GM19455 (cell line): Measurements from ENCODE around the gene NOS3.

Source experiments
- ATAC-seq: cut with Tn5 transposase; IDR thresholded peaks from one replicate; pipeline ENCODE4 v1.9.1; 2021; ENCODE audit not compliant: unreplicated experiment

The NOS3 gene

DNA sequence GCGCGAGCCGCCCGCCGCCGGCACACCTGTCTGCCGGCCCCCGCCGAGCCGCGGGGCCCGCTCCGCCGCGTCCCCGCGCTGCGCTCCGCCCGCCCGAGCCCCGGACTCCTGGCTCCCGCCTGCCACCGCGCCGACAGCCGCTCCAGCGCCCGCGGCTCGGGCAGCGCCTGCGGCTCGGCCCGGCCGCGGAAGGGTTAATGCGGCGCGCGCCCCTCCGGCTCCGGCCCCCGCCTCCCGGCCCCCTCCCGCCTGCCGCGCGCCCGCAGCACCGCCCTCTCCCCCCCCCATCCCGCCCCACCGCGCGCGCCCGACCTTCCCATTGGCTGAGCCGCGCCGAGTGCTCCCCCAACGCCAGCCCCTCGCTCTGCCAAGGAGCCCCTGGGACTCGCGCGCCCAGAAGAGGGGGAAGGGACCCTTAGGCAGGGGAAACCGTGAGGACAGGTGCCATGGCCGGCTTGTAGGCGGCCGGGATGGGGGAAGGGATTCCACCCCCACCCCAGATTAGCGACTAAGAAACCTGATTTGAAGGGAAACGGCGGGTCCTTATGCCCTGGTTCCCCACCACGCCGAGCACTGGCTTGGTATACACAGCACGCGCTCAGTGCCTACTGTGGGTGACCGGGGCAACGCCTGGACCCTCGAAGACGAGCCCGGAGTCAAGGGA lies 12.6 kb upstream of the NOS3 start, which contains the start of gene KCNH2:
Gene KCNH2 (minus strand): TSS at position 196 of the 664 bp plus-strand sequence. CDS start 408 bp downstream, outside the sequence.
- ATAC-seq = no peak

DNA sequence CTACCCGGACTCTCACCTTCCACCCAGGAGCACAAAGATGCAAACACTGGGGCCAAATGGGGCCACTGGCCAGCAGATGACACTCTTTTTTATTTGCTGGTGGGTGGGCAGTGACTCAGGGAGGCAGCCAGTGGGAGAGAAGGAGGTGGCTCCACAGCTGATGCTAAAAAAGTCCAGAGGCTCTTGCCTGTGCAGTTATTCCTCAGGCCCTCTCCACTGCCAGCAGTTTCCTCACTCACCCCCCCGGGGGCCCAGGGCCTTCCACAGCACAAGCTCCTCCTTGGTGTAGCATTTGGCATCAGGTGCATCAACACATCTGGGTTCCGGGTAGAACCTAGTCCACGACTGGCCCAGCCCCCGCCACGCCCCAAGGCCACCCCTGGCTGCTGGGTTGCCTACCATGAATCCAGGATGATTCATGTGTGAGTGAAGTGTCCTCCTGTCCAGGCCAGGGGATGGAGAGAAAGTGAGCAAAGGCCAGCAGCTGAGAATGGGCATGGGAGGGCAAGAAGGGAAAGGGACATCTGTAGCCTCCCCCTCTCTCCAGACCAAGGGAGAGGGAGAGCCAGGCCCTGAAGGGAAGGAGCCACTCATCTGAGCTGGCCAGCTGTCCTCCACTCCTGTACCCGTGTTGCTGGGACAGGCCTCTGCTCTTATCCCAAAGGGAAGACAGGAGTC lies 11.0 kb upstream of the NOS3 start:
- no peak for ATAC-seq

DNA sequence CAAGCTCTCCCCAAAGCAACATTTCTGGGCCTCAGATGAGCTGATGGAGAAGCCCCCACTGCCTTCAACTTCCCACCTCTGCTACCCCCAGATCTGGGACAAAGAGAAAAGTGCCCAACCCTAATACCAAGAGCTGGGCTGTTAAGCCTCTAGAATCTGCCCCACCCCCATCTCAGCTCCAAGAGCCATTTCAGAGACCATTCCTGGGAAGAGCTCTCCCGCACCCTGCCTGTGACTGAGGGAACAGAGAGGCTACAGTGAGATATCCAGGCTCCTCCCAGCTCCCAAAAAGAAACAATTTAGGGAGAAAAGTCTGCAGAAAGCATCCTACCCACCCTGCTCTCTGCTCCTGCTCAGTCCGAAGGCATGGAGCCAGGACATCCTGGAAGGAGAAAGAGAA lies 10.2 kb upstream of the NOS3 start:
- no peak for ATAC-seq

DNA sequence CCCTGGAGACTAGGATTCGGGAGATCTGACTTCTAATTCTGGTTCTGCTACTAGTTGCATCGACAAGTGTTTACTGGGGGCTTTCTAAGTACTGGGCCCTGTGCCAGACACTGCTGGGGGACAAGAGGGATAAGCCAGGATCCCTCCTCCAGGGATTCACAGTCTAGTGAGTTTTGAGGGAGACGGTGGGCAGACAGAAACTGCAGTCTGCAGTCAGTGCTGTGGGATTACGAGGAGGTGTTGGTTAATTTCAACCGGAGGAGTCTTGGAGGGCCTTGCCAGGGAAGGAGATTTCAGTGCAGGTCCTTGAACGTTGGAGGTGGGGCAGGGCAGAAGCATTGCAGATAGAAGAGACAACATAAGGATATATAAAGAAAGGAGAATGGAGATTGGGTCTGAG lies 9.2 kb upstream of the NOS3 start:
- ATAC-seq = no peak

DNA sequence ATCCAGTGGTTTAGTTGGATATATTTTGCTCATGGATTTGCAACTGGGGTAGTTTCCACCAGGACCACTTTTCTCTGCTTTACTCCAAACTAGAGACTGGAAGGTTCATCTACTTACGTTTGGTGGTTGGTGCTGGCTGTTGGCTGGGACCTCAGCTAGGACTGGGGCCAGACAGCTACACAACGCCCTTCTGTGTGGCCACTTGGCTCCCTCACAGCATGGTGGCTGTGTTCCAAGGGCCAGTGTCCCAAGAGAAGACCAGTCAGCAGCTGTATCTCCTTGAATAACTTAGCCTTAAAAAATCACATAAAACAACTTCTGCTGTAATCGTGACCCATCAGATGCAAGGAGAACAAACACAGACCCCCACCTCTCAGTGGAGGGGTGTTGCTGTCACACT lies 8.5 kb upstream of the NOS3 start:
- no peak for ATAC-seq

DNA sequence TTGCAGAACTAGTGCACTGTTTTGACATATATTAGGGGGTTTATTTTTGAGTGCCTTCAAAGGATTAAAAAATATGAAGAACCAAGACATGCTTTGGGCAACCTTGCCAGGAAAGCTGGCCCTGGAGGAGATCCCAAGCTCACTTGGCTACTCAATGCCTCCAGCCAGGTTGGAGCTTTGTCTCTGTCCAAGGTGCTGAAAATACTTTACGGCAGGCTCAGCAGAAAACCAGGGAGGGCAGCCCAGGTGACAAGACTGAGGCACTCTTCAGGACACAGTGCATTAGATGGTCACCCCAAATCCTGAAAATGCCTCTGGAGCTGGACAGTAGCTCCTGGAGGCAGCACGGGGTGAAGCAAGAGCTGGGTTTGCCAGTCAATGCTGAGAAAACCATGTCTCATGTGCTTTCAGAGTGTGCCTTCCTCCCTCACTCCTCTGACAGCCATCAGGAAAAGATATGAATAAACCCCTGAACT lies 6.9 kb upstream of the NOS3 start:
- no peak for ATAC-seq

DNA sequence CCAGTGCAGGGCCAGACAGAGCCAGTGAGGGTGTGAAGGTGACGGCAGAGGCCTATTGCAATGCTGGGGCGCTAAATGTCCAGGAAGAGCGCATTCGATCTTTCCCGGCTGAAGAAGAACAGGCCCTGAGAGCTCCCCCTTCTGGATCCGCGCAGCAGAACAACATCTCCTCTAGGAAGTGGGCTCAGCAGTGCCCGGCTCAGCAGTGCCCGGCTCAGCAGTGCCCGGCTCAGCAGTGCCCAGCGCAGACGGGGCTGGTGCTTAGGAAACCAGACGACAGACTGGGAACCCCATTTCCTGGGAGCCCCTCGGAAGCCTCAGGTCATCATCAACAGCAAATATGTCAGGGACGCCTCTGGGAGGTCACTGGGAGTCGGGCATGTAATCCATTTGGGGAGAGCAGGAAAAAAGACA lies 4.7 kb upstream of the NOS3 start:
- no peak for ATAC-seq

DNA sequence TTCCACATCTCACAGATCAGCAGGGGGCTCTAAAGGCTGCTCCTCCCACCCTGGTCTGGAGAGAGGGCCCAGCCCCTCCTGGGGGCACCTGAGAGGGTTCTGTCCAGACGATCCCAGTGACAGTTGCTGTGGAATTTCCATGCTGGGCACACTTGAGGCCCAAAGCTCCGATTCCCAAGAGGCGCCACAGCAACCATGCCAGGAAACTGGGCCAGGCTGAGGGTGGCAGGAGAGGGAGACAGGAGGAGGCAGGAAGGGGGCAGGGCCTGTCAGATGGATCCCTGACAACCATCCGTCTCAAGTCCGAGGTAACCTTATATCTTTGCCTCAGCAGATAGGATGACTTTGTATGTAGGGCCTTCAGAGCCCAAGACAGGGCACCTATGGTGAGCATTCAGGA lies 4.3 kb upstream of the NOS3 start:
- ATAC-seq = no peak

DNA sequence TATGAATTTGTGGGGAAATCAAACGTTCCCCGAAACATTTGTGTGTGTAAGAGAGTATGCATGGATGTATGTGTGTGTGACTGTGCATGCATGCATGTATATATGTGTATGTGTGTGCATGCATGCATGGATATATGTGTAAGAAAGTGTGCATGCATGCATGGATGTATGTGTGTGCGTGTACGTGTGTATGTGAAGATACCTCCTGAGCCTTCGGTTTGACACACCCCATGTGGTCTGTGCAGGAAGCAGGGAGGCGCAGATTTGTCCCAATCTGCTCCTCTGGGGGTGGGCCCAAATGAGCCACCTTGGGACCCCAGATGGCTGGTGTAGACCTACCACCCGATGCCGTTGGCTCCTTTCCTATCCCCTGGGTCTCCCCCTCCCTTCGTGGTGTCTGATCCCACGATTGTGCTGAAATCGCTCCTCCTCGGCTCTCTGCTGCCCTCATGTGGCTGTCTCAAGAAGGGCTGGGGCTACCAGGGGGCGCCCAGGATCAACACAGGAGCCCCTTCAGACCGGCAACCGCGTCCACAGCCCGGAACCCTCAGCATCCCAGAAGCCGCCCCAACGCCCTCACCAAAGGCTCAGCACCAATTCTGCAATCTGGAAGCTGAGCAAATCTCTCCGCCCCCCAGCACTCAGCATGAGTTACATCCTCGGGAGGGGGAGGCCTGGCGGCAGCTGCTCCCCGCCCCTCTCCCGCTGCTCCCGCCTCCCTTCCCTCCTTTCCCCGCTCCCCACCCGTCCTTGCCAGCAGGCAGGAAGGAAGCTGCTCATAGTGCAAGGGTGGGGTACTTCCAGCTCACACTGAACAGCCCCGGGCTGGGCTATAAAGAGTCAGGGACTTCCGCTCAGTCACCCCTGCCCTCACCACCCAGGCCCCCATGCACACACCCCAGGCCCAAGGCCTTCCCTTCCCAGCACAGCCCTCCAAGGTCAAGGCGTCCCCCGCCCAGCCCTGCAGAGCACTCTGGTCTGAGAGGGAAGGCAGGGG lies 2.3 kb upstream of the NOS3 start:
- no peak for ATAC-seq

DNA sequence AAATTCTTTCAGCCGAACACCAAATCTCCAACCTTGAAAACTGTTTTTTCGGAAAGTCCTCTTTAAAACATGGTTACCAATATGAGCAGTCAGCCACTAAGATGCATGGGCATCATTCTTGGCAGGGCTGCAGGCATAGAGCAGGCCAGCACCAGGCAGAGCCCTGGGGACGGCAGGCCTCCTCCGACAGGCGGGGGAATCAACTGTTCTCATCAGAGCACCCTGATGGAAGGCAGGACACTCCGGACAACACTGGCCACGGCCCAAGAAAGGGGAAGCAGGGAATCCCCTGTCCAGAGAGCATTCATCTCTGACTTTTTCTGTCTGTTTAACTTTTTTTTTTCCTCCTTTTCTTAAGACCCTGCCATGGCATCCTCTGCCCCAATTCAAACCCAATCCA lies 1.4 kb upstream of the NOS3 start:
- no peak for ATAC-seq

DNA sequence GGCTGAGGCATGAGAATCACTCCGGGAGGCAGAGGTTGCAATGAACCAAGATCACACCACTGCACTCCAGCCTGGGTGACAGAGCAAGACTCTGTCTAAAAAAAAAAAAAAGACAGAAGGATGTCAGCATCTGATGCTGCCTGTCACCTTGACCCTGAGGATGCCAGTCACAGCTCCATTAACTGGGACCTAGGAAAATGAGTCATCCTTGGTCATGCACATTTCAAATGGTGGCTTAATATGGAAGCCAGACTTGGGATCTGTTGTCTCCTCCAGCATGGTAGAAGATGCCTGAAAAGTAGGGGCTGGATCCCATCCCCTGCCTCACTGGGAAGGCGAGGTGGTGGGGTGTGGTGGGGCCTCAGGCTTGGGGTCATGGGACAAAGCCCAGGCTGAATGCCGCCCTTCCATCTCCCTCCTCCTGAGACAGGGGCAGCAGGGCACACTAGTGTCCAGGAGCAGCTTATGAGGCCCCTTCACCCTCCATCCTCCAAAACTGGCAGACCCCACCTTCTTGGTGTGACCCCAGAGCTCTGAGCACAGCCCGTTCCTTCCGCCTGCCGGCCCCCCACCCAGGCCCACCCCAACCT lies 1.3 kb downstream of the NOS3 start:
- no peak for ATAC-seq

DNA sequence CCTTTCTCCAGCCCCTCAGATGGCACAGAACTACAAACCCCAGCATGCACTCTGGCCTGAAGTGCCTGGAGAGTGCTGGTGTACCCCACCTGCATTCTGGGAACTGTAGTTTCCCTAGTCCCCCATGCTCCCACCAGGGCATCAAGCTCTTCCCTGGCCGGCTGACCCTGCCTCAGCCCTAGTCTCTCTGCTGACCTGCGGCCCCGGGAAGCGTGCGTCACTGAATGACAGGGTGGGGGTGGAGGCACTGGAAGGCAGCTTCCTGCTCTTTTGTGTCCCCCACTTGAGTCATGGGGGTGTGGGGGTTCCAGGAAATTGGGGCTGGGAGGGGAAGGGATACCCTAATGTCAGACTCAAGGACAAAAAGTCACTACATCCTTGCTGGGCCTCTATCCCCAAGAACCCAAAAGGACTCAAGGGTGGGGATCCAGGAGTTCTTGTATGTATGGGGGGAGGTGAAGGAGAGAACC lies 2.1 kb downstream of the NOS3 start:
- peak; percentile 67 for ATAC-seq

DNA sequence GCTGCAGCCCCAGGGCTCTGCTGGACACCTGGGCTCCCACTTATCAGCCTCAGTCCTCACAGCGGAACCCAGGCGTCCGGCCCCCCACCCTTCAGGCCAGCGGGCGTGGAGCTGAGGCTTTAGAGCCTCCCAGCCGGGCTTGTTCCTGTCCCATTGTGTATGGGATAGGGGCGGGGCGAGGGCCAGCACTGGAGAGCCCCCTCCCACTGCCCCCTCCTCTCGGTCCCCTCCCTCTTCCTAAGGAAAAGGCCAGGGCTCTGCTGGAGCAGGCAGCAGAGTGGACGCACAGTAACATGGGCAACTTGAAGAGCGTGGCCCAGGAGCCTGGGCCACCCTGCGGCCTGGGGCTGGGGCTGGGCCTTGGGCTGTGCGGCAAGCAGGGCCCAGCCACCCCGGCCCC lies 2.7 kb downstream of the NOS3 start:
- no peak for ATAC-seq

DNA sequence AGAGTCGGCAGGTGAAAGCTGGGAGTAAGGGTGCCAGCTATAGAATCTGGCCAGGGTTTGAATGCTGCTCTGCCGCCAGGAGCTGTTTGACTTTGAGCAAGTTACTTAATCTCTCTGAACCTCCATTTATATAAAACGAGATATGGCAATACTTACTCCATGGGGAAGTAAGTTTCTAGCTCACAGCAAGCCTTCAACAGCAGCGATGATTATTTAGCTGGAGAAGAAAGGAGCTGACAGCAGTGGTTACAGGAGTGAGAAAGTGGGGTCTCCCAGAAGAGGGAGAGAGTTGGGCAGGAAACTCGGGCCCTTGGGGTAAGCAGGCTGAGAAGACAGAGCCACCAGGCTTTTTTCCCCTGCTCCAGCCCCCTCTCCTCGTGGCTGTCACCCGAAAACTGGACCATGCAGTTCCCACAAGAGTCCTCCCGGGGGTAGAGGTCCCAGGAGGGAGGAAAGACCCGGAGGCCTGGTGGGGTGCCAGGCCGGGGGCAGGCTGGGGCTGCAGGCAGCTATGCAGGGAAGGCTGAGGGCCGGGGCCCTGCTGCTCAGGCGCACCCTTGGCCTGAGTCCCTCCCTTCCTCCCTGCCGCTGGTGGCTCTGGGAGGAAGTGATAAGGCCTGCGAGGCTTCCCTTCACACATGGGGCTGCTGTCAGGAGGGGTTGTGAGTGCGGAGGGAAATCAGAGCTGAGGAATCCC lies 3.5 kb downstream of the NOS3 start:
- ATAC-seq = no peak

DNA sequence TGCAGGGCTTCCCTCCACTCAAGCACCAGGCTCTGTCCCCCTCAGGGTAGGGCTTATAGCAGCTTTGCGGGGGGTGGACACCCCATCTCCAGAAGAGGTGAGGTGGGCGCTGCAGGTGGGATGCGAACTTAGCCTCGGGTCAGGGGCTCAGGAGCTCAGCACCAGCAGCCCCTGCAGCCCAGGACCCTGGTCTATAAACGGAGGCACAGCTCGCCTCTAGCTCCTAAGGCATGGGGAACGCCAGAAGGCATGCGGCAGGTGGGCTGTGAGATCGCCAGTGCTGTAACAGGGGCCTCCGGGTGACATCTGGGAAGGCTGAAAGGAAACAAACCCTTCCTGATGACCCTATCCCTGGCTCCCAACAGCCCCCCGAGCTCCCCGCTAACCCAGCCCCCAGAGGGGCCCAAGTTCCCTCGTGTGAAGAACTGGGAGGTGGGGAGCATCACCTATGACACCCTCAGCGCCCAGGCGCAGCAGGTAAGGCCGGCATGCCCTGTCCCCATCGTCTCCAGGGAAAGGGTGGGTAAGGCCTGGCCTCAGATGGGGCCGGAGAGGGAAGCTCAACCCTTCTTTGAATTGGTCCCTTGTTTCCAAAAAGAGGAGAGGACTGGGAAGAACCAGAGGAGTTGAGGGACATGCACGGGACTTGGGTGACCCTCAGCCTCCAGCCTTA lies 4.2 kb downstream of the NOS3 start:
- no peak for ATAC-seq

DNA sequence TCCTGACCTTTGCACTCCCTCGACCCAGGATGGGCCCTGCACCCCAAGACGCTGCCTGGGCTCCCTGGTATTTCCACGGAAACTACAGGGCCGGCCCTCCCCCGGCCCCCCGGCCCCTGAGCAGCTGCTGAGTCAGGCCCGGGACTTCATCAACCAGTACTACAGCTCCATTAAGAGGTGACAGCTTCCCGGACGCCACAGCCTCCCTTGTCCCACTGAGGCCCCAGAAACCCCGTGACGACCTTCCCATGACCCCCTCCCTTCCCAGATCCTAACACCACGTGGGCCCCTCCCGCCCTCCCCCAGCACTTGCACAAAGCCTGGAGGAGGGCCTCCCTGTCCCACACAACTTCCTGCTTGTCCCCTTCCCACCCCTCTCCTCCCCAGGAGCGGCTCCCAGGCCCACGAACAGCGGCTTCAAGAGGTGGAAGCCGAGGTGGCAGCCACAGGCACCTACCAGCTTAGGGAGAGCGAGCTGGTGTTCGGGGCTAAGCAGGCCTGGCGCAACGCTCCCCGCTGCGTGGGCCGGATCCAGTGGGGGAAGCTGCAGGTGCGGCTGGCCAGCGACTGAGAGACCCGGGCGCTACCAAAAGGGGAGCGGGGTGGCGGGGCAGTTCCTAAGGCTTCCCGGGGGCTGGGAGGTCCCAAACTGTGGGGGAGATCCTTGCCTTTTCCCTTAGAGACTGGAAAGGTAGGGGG lies 5.7 kb downstream of the NOS3 start:
- no peak for ATAC-seq

DNA sequence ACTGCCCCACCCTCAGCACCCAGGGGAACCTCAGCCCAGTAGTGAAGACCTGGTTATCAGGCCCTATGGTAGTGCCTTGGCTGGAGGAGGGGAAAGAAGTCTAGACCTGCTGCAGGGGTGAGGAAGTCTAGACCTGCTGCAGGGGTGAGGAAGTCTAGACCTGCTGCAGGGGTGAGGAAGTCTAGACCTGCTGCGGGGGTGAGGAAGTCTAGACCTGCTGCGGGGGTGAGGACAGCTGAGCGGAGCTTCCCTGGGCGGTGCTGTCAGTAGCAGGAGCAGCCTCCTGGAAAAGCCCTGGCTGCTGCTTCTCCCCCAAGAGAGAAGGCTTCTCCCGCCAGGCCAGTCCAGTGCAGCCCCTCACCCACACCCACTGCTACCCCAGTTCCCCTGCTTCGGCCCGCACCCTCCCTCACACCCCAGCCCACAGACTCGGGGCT lies 6.3 kb downstream of the NOS3 start:
- no peak for ATAC-seq

DNA sequence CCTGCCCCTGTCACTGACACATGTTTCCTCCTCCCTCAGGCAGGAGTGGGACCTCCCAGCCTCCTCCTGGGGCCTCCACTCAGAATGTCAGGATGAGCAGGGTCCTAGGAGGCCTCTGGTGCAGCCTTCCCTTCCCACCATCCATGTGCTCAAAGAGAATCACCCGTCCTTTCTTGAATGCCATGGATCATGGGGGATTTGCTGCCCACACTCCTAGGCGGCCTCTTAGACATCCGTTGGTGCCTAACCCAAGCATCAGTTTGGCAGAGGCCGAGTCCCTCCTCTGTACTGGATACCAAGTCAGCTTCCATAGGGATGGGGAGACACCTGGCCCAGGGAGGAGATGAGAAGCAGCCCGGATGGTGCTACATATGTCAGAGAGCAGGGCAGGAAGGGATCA lies 7.0 kb downstream of the NOS3 start:
- ATAC-seq = no peak

DNA sequence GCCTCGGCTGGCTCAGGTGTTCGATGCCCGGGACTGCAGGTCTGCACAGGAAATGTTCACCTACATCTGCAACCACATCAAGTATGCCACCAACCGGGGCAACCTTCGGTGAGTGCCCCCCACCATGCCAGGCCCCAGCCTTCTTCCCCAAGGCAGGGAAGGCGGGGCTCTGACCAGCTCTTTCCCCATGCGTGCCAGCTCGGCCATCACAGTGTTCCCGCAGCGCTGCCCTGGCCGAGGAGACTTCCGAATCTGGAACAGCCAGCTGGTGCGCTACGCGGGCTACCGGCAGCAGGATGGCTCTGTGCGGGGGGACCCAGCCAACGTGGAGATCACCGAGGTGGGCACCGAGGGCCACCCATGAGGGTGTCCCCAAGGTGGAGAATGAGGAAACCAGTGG lies 7.5 kb downstream of the NOS3 start:
- no peak for ATAC-seq
